ENCODE results near the gene PLSCR5.

Gene PLSCR5

GRCh38 chr3:146589899-146590508, 15.1 kb downstream of the PLSCR5 start:
- no peak for DNase-seq (ENCODE audit: low read depth)
- H3K4me3 ChIP-seq (ENCODE audit: low read depth, low read length) = no peak overlapping the region
- peak; percentile 38 for TF ChIP-seq CTCF (IDR thresholded peaks at IDR 0.05; ENCODE audit: low read depth, low read length, missing control alignments)

- no peak for TF ChIP-seq CTCF (IDR thresholded peaks at IDR 0.05; ENCODE audit: low read depth, low read length, missing control alignments)
- H3K4me3 ChIP-seq (ENCODE audit: low read depth, low read length) = no peak overlapping the region
- no peak for DNase-seq (ENCODE audit: low read depth)
These were observed 20.0 kb downstream of the PLSCR5 start for GRCh38 chr3:146585156-146585555.

- DNase-seq (ENCODE audit: low read depth) = no peak
- no peak for TF ChIP-seq CTCF (IDR thresholded peaks at IDR 0.05; ENCODE audit: low read depth, low read length, missing control alignments)
- H3K4me3 ChIP-seq (ENCODE audit: low read depth, low read length) = no peak overlapping the region
These were observed 23.1 kb downstream of the PLSCR5 start for GRCh38 chr3:146581951-146582467.

- no peak for TF ChIP-seq CTCF (IDR thresholded peaks at IDR 0.05; ENCODE audit: low read depth, low read length, missing control alignments)
- DNase-seq (ENCODE audit: low read depth) = no peak
- no peak overlapping the region for H3K4me3 ChIP-seq (ENCODE audit: low read depth, low read length)
These were observed 24.0 kb downstream of the PLSCR5 start for GRCh38 chr3:146581080-146581601.

- H3K4me3 ChIP-seq (ENCODE audit: low read depth, low read length) = no peak overlapping the region
- no peak for DNase-seq (ENCODE audit: low read depth)
- peak; percentile 3 for TF ChIP-seq CTCF (IDR thresholded peaks at IDR 0.05; ENCODE audit: low read depth, low read length, missing control alignments)
These were observed 27.5 kb downstream of the PLSCR5 start for GRCh38 chr3:146577662-146578061.

GRCh38 chr3:146575636-146576035, 29.5 kb downstream of the PLSCR5 start:
- no peak for DNase-seq (ENCODE audit: low read depth)
- no peak overlapping the region for H3K4me3 ChIP-seq (ENCODE audit: low read depth, low read length)
- no peak for TF ChIP-seq CTCF (IDR thresholded peaks at IDR 0.05; ENCODE audit: low read depth, low read length, missing control alignments)

- H3K4me3 ChIP-seq (ENCODE audit: low read depth, low read length) = no peak overlapping the region
- TF ChIP-seq CTCF (IDR thresholded peaks at IDR 0.05; ENCODE audit: low read depth, low read length, missing control alignments) = no peak
- no peak for DNase-seq (ENCODE audit: low read depth)
These were observed 31.0 kb downstream of the PLSCR5 start for GRCh38 chr3:146574173-146574572.
